Suprapubic skin (tissue), 4 donors: ENCODE data around the gene CDNF.

Experiments
- POLR2A ChIP-seq, 2 donors: fragments of 450-650 bp; IDR thresholded peaks; one replicate each; pipeline ENCODE4 v1.6.1; 2017; ENCODE audit warnings: antibody characterized with exemption in 2 of 2, mild to moderate bottlenecking in 2 of 2, moderate library complexity in 2 of 2
- POLR2AphosphoS5 ChIP-seq, 3 donors: sonication (generic); formaldehyde crosslinking; IDR thresholded peaks; one replicate each; pipeline ENCODE4 v1.6.1; 2017; ENCODE audit warnings: antibody characterized with exemption in 3 of 3
- TF ChIP-seq, protein P1 (sequence below), 2 donors: fragments of 200-600 bp in 1 of 2; fragments of 450-650 bp in 1 of 2; sonication (generic) in 1 of 2; IDR thresholded peaks; one replicate each; pipeline ENCODE4 v1.5.1; 2016 to 2019; ENCODE audit warnings: antibody characterized with exemption in 2 of 2, mild to moderate bottlenecking in 1 of 2, moderate library complexity in 1 of 2

DNA sequence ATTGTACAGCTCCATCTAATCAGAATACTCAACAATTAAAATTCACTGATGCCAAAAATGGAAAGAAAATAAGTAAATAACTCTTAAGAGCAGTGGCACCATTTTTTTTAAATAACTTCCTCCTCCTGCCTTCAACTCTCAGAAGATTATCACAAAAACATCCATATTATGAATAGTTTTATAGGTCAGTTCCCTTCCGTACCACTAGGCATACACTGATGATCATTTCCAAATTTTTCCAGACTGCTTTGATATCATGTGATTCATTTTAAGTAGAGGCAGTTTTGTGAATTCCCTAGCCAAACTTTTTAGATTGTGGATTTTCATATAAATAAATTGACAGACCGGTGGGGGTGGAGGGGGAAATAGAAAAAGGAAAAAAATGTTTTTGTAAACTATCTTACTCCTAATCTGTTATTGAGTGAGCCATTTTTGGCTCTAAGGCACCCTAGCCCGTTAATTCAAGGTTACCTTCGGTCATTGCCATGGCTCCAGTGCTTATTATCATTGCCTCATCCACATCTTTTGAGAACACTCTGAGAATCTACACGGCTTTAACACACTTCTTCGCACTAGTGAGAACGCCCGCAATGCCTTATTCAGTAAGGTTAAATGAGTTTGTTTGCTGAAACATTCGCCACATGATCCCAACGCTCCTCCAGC lies 64.2 kb downstream of the CDNF start:
- TF ChIP-seq POLR2A (IDR thresholded peaks at IDR 0.05) (no peak), POLR2AphosphoS5 (IDR thresholded peaks at IDR 0.05) (no peak)
- TF ChIP-seq, protein P1, sequence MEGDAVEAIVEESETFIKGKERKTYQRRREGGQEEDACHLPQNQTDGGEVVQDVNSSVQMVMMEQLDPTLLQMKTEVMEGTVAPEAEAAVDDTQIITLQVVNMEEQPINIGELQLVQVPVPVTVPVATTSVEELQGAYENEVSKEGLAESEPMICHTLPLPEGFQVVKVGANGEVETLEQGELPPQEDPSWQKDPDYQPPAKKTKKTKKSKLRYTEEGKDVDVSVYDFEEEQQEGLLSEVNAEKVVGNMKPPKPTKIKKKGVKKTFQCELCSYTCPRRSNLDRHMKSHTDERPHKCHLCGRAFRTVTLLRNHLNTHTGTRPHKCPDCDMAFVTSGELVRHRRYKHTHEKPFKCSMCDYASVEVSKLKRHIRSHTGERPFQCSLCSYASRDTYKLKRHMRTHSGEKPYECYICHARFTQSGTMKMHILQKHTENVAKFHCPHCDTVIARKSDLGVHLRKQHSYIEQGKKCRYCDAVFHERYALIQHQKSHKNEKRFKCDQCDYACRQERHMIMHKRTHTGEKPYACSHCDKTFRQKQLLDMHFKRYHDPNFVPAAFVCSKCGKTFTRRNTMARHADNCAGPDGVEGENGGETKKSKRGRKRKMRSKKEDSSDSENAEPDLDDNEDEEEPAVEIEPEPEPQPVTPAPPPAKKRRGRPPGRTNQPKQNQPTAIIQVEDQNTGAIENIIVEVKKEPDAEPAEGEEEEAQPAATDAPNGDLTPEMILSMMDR (IDR thresholded peaks at IDR 0.05), result no peak
